ENCODE measurements around the gene TBC1D8.

TBC1D8 gene

GRCh38 chr2:100992262-100992661 lies 158.9 kb downstream of the TBC1D8 start:
- Histone ChIP-seq H3K36me3 (replicated peaks in 1 of 2; ENCODE audit: control insufficient read depth in 2 of 2, insufficient read depth in 2 of 2, low read length in 2 of 2) (no peaks in the 10 kb centered on the region), H3K14ac (ENCODE audit: low read length) (no peak overlapping the region), H3K4me2 (ENCODE audit: insufficient read depth, low read length, poor library complexity, severe bottlenecking) (no peak overlapping the region), H4K8ac (ENCODE audit: low read depth, low read length) (no peak overlapping the region), H3K9me3 (replicated peaks in 1 of 2; ENCODE audit: control insufficient read depth in 2 of 2, insufficient read depth in 1 of 2, low read depth in 1 of 2, low read length in 2 of 2) (no peaks in the 10 kb centered on the region), H2BK5ac (ENCODE audit: low read length) (no peak overlapping the region), H3K27ac (replicated peaks; ENCODE audit: low read length) (no peak overlapping the region), H3K9ac (ENCODE audit: low read depth, low read length, poor library complexity) (no peak overlapping the region), H3K27me3 (ENCODE audit: control insufficient read depth in 3 of 3, insufficient read depth in 3 of 3, low read depth in 1 of 3, low read length in 3 of 3) (peaks cover 0 to 22% (median 0%) of the 10 kb centered on the region in 3 experiments), H3K4ac (ENCODE audit: low read length) (no peak overlapping the region), H2AFZ (ENCODE audit: low read length) (no peak overlapping the region), H3K18ac (ENCODE audit: low read length) (no peak overlapping the region), H4K91ac (ENCODE audit: low read depth, low read length, poor library complexity) (no peak overlapping the region), H2BK120ac (ENCODE audit: low read depth, low read length) (no peak overlapping the region), H3K79me1 (ENCODE audit: low read depth, low read length) (no peaks in the 10 kb centered on the region), H2AK5ac (ENCODE audit: low read depth, low read length) (no peak overlapping the region), H3K4me3 (ENCODE audit: low read length in 2 of 2) (no peak overlapping the region), H2BK12ac (ENCODE audit: low read length) (no peak overlapping the region), H3K23ac (ENCODE audit: low read depth, low read length, poor library complexity) (no peak overlapping the region), H2BK15ac (ENCODE audit: low read length) (no peak overlapping the region), H3K4me1 (ENCODE audit: control insufficient read depth in 2 of 2, insufficient read depth in 1 of 2, low read depth in 1 of 2, low read length in 2 of 2) (no peaks in the 10 kb centered on the region)
- WGBS, 2 donors (ENCODE audit: extremely low coverage in 2 of 2, insufficient read length in 2 of 2, insufficient replicate concordance in 1 of 2) = no CpG with 5 or more reads among the region's 6 CpGs
- no peak for DNase-seq (ENCODE audit: low spot score)

- Histone ChIP-seq H3K9me3 (replicated peaks in 1 of 2; ENCODE audit: control insufficient read depth in 2 of 2, insufficient read depth in 1 of 2, low read depth in 1 of 2, low read length in 2 of 2) (no peaks in the 10 kb centered on the region), H3K23ac (ENCODE audit: low read depth, low read length, poor library complexity) (no peak overlapping the region), H2AK5ac (ENCODE audit: low read depth, low read length) (no peak overlapping the region), H3K27me3 (ENCODE audit: control insufficient read depth in 3 of 3, insufficient read depth in 3 of 3, low read depth in 1 of 3, low read length in 3 of 3) (peaks cover 0 to 22% (median 0%) of the 10 kb centered on the region in 3 experiments), H2BK5ac (ENCODE audit: low read length) (no peak overlapping the region), H3K18ac (ENCODE audit: low read length) (no peak overlapping the region), H2AFZ (ENCODE audit: low read length) (no peak overlapping the region), H2BK120ac (ENCODE audit: low read depth, low read length) (no peak overlapping the region), H3K4me1 (ENCODE audit: control insufficient read depth in 2 of 2, insufficient read depth in 1 of 2, low read depth in 1 of 2, low read length in 2 of 2) (no peaks in the 10 kb centered on the region), H3K4ac (ENCODE audit: low read length) (no peak overlapping the region), H4K8ac (ENCODE audit: low read depth, low read length) (no peak overlapping the region), H3K4me3 (ENCODE audit: low read length in 2 of 2) (no peak overlapping the region), H3K27ac (replicated peaks; ENCODE audit: low read length) (no peak overlapping the region), H3K14ac (ENCODE audit: low read length) (no peak overlapping the region), H2BK12ac (ENCODE audit: low read length) (no peak overlapping the region), H2BK15ac (ENCODE audit: low read length) (no peak overlapping the region), H3K79me1 (ENCODE audit: low read depth, low read length) (no peaks in the 10 kb centered on the region), H3K4me2 (ENCODE audit: insufficient read depth, low read length, poor library complexity, severe bottlenecking) (no peak overlapping the region), H3K9ac (ENCODE audit: low read depth, low read length, poor library complexity) (no peak overlapping the region), H3K36me3 (replicated peaks in 1 of 2; ENCODE audit: control insufficient read depth in 2 of 2, insufficient read depth in 2 of 2, low read length in 2 of 2) (no peaks in the 10 kb centered on the region), H4K91ac (ENCODE audit: low read depth, low read length, poor library complexity) (no peak overlapping the region)
- no CpG with 5 or more reads among the region's 5 CpGs for WGBS, 2 donors (ENCODE audit: extremely low coverage in 2 of 2, insufficient read length in 2 of 2, insufficient replicate concordance in 1 of 2)
- no peak for DNase-seq (ENCODE audit: low spot score)
These were observed 159.8 kb downstream of the TBC1D8 start for GRCh38 chr2:100991404-100991773.

- Histone ChIP-seq H3K27ac (replicated peaks; ENCODE audit: low read length) (no peak overlapping the region), H3K9ac (ENCODE audit: low read depth, low read length, poor library complexity) (no peak overlapping the region), H3K4me2 (ENCODE audit: insufficient read depth, low read length, poor library complexity, severe bottlenecking) (no peak overlapping the region), H3K4me1 (ENCODE audit: control insufficient read depth in 2 of 2, insufficient read depth in 1 of 2, low read depth in 1 of 2, low read length in 2 of 2) (no peaks in the 10 kb centered on the region), H3K36me3 (replicated peaks in 1 of 2; ENCODE audit: control insufficient read depth in 2 of 2, insufficient read depth in 2 of 2, low read length in 2 of 2) (no peaks in the 10 kb centered on the region), H3K27me3 (ENCODE audit: control insufficient read depth in 3 of 3, insufficient read depth in 3 of 3, low read depth in 1 of 3, low read length in 3 of 3) (peaks cover 0 to 22% (median 0%) of the 10 kb centered on the region in 3 experiments), H4K8ac (ENCODE audit: low read depth, low read length) (peak overlapping the region; percentile 8), H3K4me3 (ENCODE audit: low read length in 2 of 2) (no peak overlapping the region), H3K79me1 (ENCODE audit: low read depth, low read length) (no peaks in the 10 kb centered on the region), H2BK5ac (ENCODE audit: low read length) (no peak overlapping the region), H3K14ac (ENCODE audit: low read length) (peak overlapping the region; percentile 97), H3K23ac (ENCODE audit: low read depth, low read length, poor library complexity) (peak overlapping the region; percentile 46), H2BK120ac (ENCODE audit: low read depth, low read length) (no peak overlapping the region), H4K91ac (ENCODE audit: low read depth, low read length, poor library complexity) (no peak overlapping the region), H2BK15ac (ENCODE audit: low read length) (peak overlapping the region; percentile 26), H3K4ac (ENCODE audit: low read length) (no peak overlapping the region), H3K9me3 (replicated peaks in 1 of 2; ENCODE audit: control insufficient read depth in 2 of 2, insufficient read depth in 1 of 2, low read depth in 1 of 2, low read length in 2 of 2) (no peaks in the 10 kb centered on the region), H3K18ac (ENCODE audit: low read length) (peak overlapping the region; percentile 49), H2AK5ac (ENCODE audit: low read depth, low read length) (no peak overlapping the region), H2AFZ (ENCODE audit: low read length) (no peak overlapping the region), H2BK12ac (ENCODE audit: low read length) (peak overlapping the region; percentile 31)
- WGBS, 2 donors (ENCODE audit: extremely low coverage in 2 of 2, insufficient read length in 2 of 2, insufficient replicate concordance in 1 of 2) = no CpG with 5 or more reads among the region's 24 CpGs
- DNase-seq (ENCODE audit: low spot score) = no peak
These were observed 160.4 kb downstream of the TBC1D8 start for GRCh38 chr2:100990650-100991403.

GRCh38 chr2:100990166-100990565 lies 161.0 kb downstream of the TBC1D8 start:
- Histone ChIP-seq H3K27me3 (ENCODE audit: control insufficient read depth in 3 of 3, insufficient read depth in 3 of 3, low read depth in 1 of 3, low read length in 3 of 3) (peaks cover 0 to 22% (median 0%) of the 10 kb centered on the region in 3 experiments), H2BK120ac (ENCODE audit: low read depth, low read length) (no peak overlapping the region), H3K4ac (ENCODE audit: low read length) (no peak overlapping the region), H2BK12ac (ENCODE audit: low read length) (no peak overlapping the region), H2AK5ac (ENCODE audit: low read depth, low read length) (no peak overlapping the region), H3K4me2 (ENCODE audit: insufficient read depth, low read length, poor library complexity, severe bottlenecking) (no peak overlapping the region), H3K18ac (ENCODE audit: low read length) (no peak overlapping the region), H3K9ac (ENCODE audit: low read depth, low read length, poor library complexity) (no peak overlapping the region), H3K14ac (ENCODE audit: low read length) (no peak overlapping the region), H3K36me3 (replicated peaks in 1 of 2; ENCODE audit: control insufficient read depth in 2 of 2, insufficient read depth in 2 of 2, low read length in 2 of 2) (no peaks in the 10 kb centered on the region), H2AFZ (ENCODE audit: low read length) (no peak overlapping the region), H2BK5ac (ENCODE audit: low read length) (no peak overlapping the region), H3K4me3 (ENCODE audit: low read length in 2 of 2) (no peak overlapping the region), H3K27ac (replicated peaks; ENCODE audit: low read length) (no peak overlapping the region), H3K79me1 (ENCODE audit: low read depth, low read length) (no peaks in the 10 kb centered on the region), H4K91ac (ENCODE audit: low read depth, low read length, poor library complexity) (no peak overlapping the region), H3K23ac (ENCODE audit: low read depth, low read length, poor library complexity) (no peak overlapping the region), H4K8ac (ENCODE audit: low read depth, low read length) (no peak overlapping the region), H3K4me1 (ENCODE audit: control insufficient read depth in 2 of 2, insufficient read depth in 1 of 2, low read depth in 1 of 2, low read length in 2 of 2) (no peaks in the 10 kb centered on the region), H2BK15ac (ENCODE audit: low read length) (no peak overlapping the region), H3K9me3 (replicated peaks in 1 of 2; ENCODE audit: control insufficient read depth in 2 of 2, insufficient read depth in 1 of 2, low read depth in 1 of 2, low read length in 2 of 2) (no peaks in the 10 kb centered on the region)
- WGBS, 2 donors (ENCODE audit: extremely low coverage in 2 of 2, insufficient read length in 2 of 2, insufficient replicate concordance in 1 of 2) = no CpG with 5 or more reads among the region's 9 CpGs
- no peak for DNase-seq (ENCODE audit: low spot score)

Data from neuronal stem cell (in vitro differentiated cells).